Stomach (tissue), 9 donors: Measurements from ENCODE around the gene CCDC68. TPM values are rescaled to one million over a fixed set of nuclear protein-coding genes. Genes with fewer than 3 reads are reported as not detected.

Source experiments
- DNase-seq, 2 donors: peaks; one replicate each; pipeline versions ENCODE4 v3.0.0 to v3.0.0-alpha.2; 2013 to 2019
- H3K27ac ChIP-seq, 5 donors: fragments of 200-600 bp in 4 of 5; sonication (generic) in 4 of 5; one replicate each; pipeline ENCODE4 v1.5.1; 2013 to 2019; ENCODE audit warnings: mild to moderate bottlenecking in 1 of 5, moderate library complexity in 1 of 5
- H3K27me3 ChIP-seq, 3 donors: fragments of 200-600 bp; sonication (generic); one replicate each; pipeline ENCODE4 v1.5.1; 2017 to 2019; ENCODE audit warnings: mixed run types in 1 of 3
- H3K36me3 ChIP-seq, 4 donors: fragments of 200-600 bp; sonication (generic); 1 replicate in 3 of 4; 2 replicates in 1 of 4; pipeline ENCODE4 v1.5.1; 2016 to 2019
- H3K4me1 ChIP-seq, 4 donors: fragments of 200-600 bp; sonication (generic); one replicate each; pipeline ENCODE4 v1.5.1; 2016 to 2019
- H3K4me3 ChIP-seq, 4 donors: fragments of 200-600 bp; sonication (generic) in 3 of 4; one replicate each; pipeline ENCODE4 v1.5.1; 2016 to 2019; ENCODE audit warnings: mild to moderate bottlenecking in 1 of 4
- H3K9me3 ChIP-seq, 4 donors: fragments of 200-600 bp; sonication (generic); one replicate each; pipeline ENCODE4 v1.5.1; 2016 to 2019
- CTCF ChIP-seq, 7 experiments: fragments of 450-650 bp in 4 of 7; fragments of 200-600 bp in 3 of 7; sonication (generic) in 3 of 7; IDR thresholded peaks; one replicate each; pipeline ENCODE4 v1.5.1; 2016 to 2019; ENCODE audit warnings: antibody characterized with exemption in 7 of 7, control low read depth in 2 of 7, mild to moderate bottlenecking in 1 of 7
- EP300 ChIP-seq: sonication (generic); formaldehyde crosslinking; IDR thresholded peaks from one replicate; pipeline ENCODE4 v1.6.1; 2017; ENCODE audit warnings: antibody characterized with exemption
- POLR2A ChIP-seq, 4 donors: fragments of 450-650 bp; IDR thresholded peaks; one replicate each; pipeline ENCODE4 v1.6.1; 2016; ENCODE audit warnings: antibody characterized with exemption in 4 of 4, control low read depth in 2 of 4, mild to moderate bottlenecking in 1 of 4, moderate library complexity in 1 of 4
- POLR2AphosphoS5 ChIP-seq, 3 donors: sonication (generic); formaldehyde crosslinking; IDR thresholded peaks; one replicate each; pipeline ENCODE4 v1.6.1; 2016; ENCODE audit warnings: antibody characterized with exemption in 3 of 3
- WGBS, 5 donors: extraction: QIAGEN DNeasy Blood & Tissue Kit in 3 of 5; methylation state at CpG; one replicate each; pipeline versions ENCODE4 v1.1.5 to v1.1.7; 2013 to 2018; 5-methylcytosine and 5-hydroxymethylcytosine counted together
- intact Hi-C: fragments of 100-400 bp; cut with DNase I; formaldehyde crosslinking; loops from one replicate; pipeline ENCODE4 v1.15.1; 2023; ENCODE audit warnings: low total_unique reads
- polyA plus RNA-seq, 3 donors: library from polyadenylated mRNA; stranded (reverse); fragments of 200-250 nt; gene quantifications; one replicate each; pipeline ENCODE4 v1.2.3, GENCODE V29; 2013
- total RNA-seq, 5 donors: library from RNA; depleted of rRNA; stranded (reverse); fragments of >200 nt; gene quantifications; one replicate each; pipeline versions ENCODE4 v1.1.0 to v1.2.3, GENCODE V29; 2014 to 2016
- donor health status: healthy with polysubstance abuse.
- donor health status: Bipolar disorder and iron deficiency.
- donor health status: healthy.

CCDC68 gene
- total and polyA plus RNA-seq, 8 donors = 2.8 to 154 (median 22.0) TPM

GRCh38 chr18:54914816-54915215 is 44.4 kb downstream of the CCDC68 start:
- no peaks in the 10 kb centered on the region for H3K27me3 ChIP-seq
- 42 to 58% (median 49%) methylated on average over 4 of the region's 4 CpGs for WGBS, 5 donors
- no peak overlapping the region for H3K27ac ChIP-seq
- H3K4me1 ChIP-seq = no peaks in the 10 kb centered on the region
- intact Hi-C loops = no loop called here
- DNase-seq = no peak
- peaks cover 0 to 50% (median 27%) of the 10 kb centered on the region in 4 donors for H3K36me3 ChIP-seq
- no peaks in the 10 kb centered on the region for H3K9me3 ChIP-seq
- TF ChIP-seq EP300 = no peak
- TF ChIP-seq CTCF (IDR thresholded peaks at IDR 0.05) = no peak
- no peak for TF ChIP-seq POLR2AphosphoS5 (IDR thresholded peaks at IDR 0.05)
- no peak for TF ChIP-seq POLR2A (IDR thresholded peaks at IDR 0.05)
- no peak overlapping the region for H3K4me3 ChIP-seq

- peaks cover 0 to 27% (median 13%) of the 10 kb centered on the region in 4 donors for H3K36me3 ChIP-seq
- 80 to 90% (median 87%) methylated on average over 2 of the region's 2 CpGs for WGBS, 5 donors
- no peaks in the 10 kb centered on the region for H3K4me1 ChIP-seq
- no peak for DNase-seq
- intact Hi-C loops = no loop called here
- H3K4me3 ChIP-seq = no peak overlapping the region
- no peak overlapping the region for H3K27ac ChIP-seq
- no peaks in the 10 kb centered on the region for H3K27me3 ChIP-seq
- no peaks in the 10 kb centered on the region for H3K9me3 ChIP-seq
- TF ChIP-seq EP300 (no peak), CTCF (IDR thresholded peaks at IDR 0.05) (no peak), POLR2AphosphoS5 (IDR thresholded peaks at IDR 0.05) (no peak), POLR2A (IDR thresholded peaks at IDR 0.05) (no peak)
Measured at GRCh38 chr18:54911551-54911950, 47.7 kb downstream of the CCDC68 start.

- Histone ChIP-seq H3K27me3 (no peaks in the 10 kb centered on the region), H3K4me3 (no peak overlapping the region), H3K36me3 (peaks cover 0 to 23% (median 9%) of the 10 kb centered on the region in 4 donors), H3K4me1 (no peaks in the 10 kb centered on the region), H3K9me3 (no peaks in the 10 kb centered on the region), H3K27ac (no peak overlapping the region)
- no peak for DNase-seq
- WGBS, 5 donors = 71 to 92% (median 87%) methylated on average over 4 to 6 of the region's 6 CpGs
- intact Hi-C loops = no loop called here
- TF ChIP-seq CTCF (IDR thresholded peaks at IDR 0.05) (no peak), POLR2AphosphoS5 (IDR thresholded peaks at IDR 0.05) (no peak)
Measured at GRCh38 chr18:54910161-54910919, 48.9 kb downstream of the CCDC68 start.

- H3K27ac ChIP-seq = no peak overlapping the region
- no peak for TF ChIP-seq CTCF (IDR thresholded peaks at IDR 0.05)
- TF ChIP-seq EP300 = no peak
- WGBS, 5 donors = 69 to 90% (median 87%) methylated on average over 6 to 11 of the region's 11 CpGs
- no peaks in the 10 kb centered on the region for H3K9me3 ChIP-seq
- no peak overlapping the region for H3K4me3 ChIP-seq
- DNase-seq = no peak
- H3K36me3 ChIP-seq = peaks cover 0 to 24% (median 14%) of the 10 kb centered on the region in 4 donors
- intact Hi-C loops = no loop called here
- no peaks in the 10 kb centered on the region for H3K27me3 ChIP-seq
- no peaks in the 10 kb centered on the region for H3K4me1 ChIP-seq
Measured at GRCh38 chr18:54909538-54909937, 49.7 kb downstream of the CCDC68 start.
